Thymus (tissue), 11 donors: Measurements from ENCODE around the gene MEIOB. TPM values are rescaled to one million over a fixed set of nuclear protein-coding genes. Genes with fewer than 3 reads are reported as not detected.

Experiments used
- DNase-seq, 9 donors: peaks; one replicate each; pipeline ENCODE4 v3.0.0-alpha.2; 2013; ENCODE audit warnings: low spot score in 9 of 9, low read depth in 6 of 9, missing footprints in 1 of 9
- H3K27ac ChIP-seq, 2 donors: one replicate each; pipeline ENCODE4 v1.5.1; 2013; ENCODE audit warnings: control low read depth in 1 of 2, low read depth in 1 of 2, low read length in 1 of 2, mild to moderate bottlenecking in 1 of 2, moderate library complexity in 1 of 2
- H3K27me3 ChIP-seq, 2 donors: one replicate each; pipeline ENCODE4 v1.5.1; 2013; ENCODE audit warnings: low read length in 1 of 2; ENCODE audit not compliant: control insufficient read depth in 2 of 2, insufficient read depth in 1 of 2
- H3K36me3 ChIP-seq, 2 donors: one replicate each; pipeline ENCODE4 v1.5.1; 2013; ENCODE audit warnings: low read length in 1 of 2, mild to moderate bottlenecking in 1 of 2, moderate library complexity in 1 of 2; ENCODE audit not compliant: control insufficient read depth in 2 of 2, insufficient read depth in 2 of 2
- H3K4me1 ChIP-seq, 2 donors: one replicate each; pipeline ENCODE4 v1.5.1; 2013; ENCODE audit warnings: low read length in 2 of 2; ENCODE audit not compliant: control insufficient read depth in 2 of 2, insufficient read depth in 2 of 2
- H3K4me3 ChIP-seq, 2 donors: one replicate each; pipeline ENCODE4 v1.5.1; 2013; ENCODE audit warnings: low read length in 2 of 2, control low read depth in 1 of 2, mild to moderate bottlenecking in 1 of 2
- H3K9me3 ChIP-seq, 2 donors: one replicate each; pipeline ENCODE4 v1.5.1; 2013; ENCODE audit warnings: low read length in 1 of 2, mild to moderate bottlenecking in 1 of 2; ENCODE audit not compliant: control insufficient read depth in 2 of 2, insufficient read depth in 1 of 2
- WGBS: extraction: QIAGEN DNeasy Blood & Tissue Kit; methylation state at CpG from one replicate; pipeline ENCODE4 v1.1.7; 2013; 5-methylcytosine and 5-hydroxymethylcytosine counted together
- polyA plus RNA-seq: library from polyadenylated mRNA; stranded (reverse); fragments of 200-250 nt; gene quantifications from one replicate; pipeline ENCODE4 v1.2.3, GENCODE V29; 2013
- total RNA-seq: library from RNA; stranded (reverse); fragments of 120-200 nt; gene quantifications from one replicate; pipeline ENCODE4 v1.2.4, GENCODE V29; 2013
- donor health status: healthy.

MEIOB gene
- total and polyA plus RNA-seq, 2 donors: 1.1 to 1.3 TPM

- no peak for DNase-seq
- Histone ChIP-seq H3K4me3 (no peak overlapping the region), H3K9me3 (peaks cover 1 to 15% of the 10 kb centered on the region in 2 donors), H3K4me1 (peaks cover 0 to 3% of the 10 kb centered on the region in 2 donors), H3K36me3 (peaks cover 15 to 32% of the 10 kb centered on the region in 2 donors), H3K27me3 (no peaks in the 10 kb centered on the region), H3K27ac (no peak overlapping the region)
- WGBS: 86% methylated on average over 18 of the region's 18 CpGs
These were observed 77.6 kb downstream of the MEIOB start for GRCh38 chr16:1794221-1794871.

- 88% methylated on average over 28 of the region's 28 CpGs for WGBS
- peaks cover 22 to 38% of the 10 kb centered on the region in 2 donors for H3K36me3 ChIP-seq
- no peak within 1 kb of the TSS for H3K4me3 ChIP-seq
- H3K9me3 ChIP-seq: peaks cover 1 to 13% of the 10 kb centered on the region in 2 donors
- H3K4me1 ChIP-seq: peaks cover 0 to 3% of the 10 kb centered on the region in 2 donors
- H3K27me3 ChIP-seq: no peaks in the 10 kb centered on the region
- DNase-seq: no peak
- H3K27ac ChIP-seq: no peak within 1 kb of the TSS
These were observed 78.3 kb downstream of the MEIOB start, which contains the start of gene IGFALS for GRCh38 chr16:1793578-1794220. TSS of gene IGFALS (minus strand) at chr16:1793705. CDS start at chr16:1793652, 53 bp downstream.

GRCh38 chr16:1792836-1793577, 79.0 kb downstream of the MEIOB start:
- Histone ChIP-seq H3K27ac (no peak overlapping the region), H3K27me3 (no peaks in the 10 kb centered on the region), H3K4me1 (peaks cover 0 to 3% of the 10 kb centered on the region in 2 donors), H3K36me3 (peaks cover 28 to 45% of the 10 kb centered on the region in 2 donors), H3K4me3 (no peak overlapping the region), H3K9me3 (peaks cover 0 to 6% of the 10 kb centered on the region in 2 donors)
- WGBS: 94% methylated on average over 33 of the region's 33 CpGs
- no peak for DNase-seq

GRCh38 chr16:1791943-1792812, 79.8 kb downstream of the MEIOB start:
- Histone ChIP-seq H3K27me3 (no peaks in the 10 kb centered on the region), H3K4me3 (no peak overlapping the region), H3K27ac (no peak overlapping the region), H3K36me3 (peaks cover 36 to 53% of the 10 kb centered on the region in 2 donors), H3K4me1 (peaks cover 0 to 3% of the 10 kb centered on the region in 2 donors), H3K9me3 (peaks cover 0 to 4% of the 10 kb centered on the region in 2 donors)
- WGBS: 96% methylated on average over 59 of the region's 59 CpGs
- DNase-seq: no peak

- H3K36me3 ChIP-seq: peaks cover 43 to 61% of the 10 kb centered on the region in 2 donors
- H3K27ac ChIP-seq: no peak overlapping the region
- no peaks in the 10 kb centered on the region for H3K27me3 ChIP-seq
- H3K9me3 ChIP-seq: peaks cover 0 to 4% of the 10 kb centered on the region in 2 donors
- H3K4me1 ChIP-seq: peaks cover 0 to 3% of the 10 kb centered on the region in 2 donors
- WGBS: 97% methylated on average over 53 of the region's 53 CpGs
- no peak overlapping the region for H3K4me3 ChIP-seq
- DNase-seq: no peak
These were observed 80.6 kb downstream of the MEIOB start for GRCh38 chr16:1791256-1791942.

GRCh38 chr16:1790611-1791255, 81.2 kb downstream of the MEIOB start:
- Histone ChIP-seq H3K36me3 (peaks cover 43 to 66% of the 10 kb centered on the region in 2 donors), H3K27ac (no peak overlapping the region)
- no peak for DNase-seq

GRCh38 chr16:1790261-1790610, 81.7 kb downstream of the MEIOB start:
- Histone ChIP-seq H3K27me3 (no peaks in the 10 kb centered on the region), H3K4me3 (no peak overlapping the region), H3K36me3 (peaks cover 45 to 71% of the 10 kb centered on the region in 2 donors), H3K9me3 (peaks cover 1 to 4% of the 10 kb centered on the region in 2 donors), H3K27ac (no peak overlapping the region), H3K4me1 (peaks cover 0 to 3% of the 10 kb centered on the region in 2 donors)
- 98% methylated on average over 15 of the region's 15 CpGs for WGBS
- DNase-seq: no peak

More at GRCh38 chr16:1790611-1791255, 81.2 kb downstream of the MEIOB start:
- H3K27me3 ChIP-seq: no peaks in the 10 kb centered on the region
- H3K9me3 ChIP-seq: peaks cover 1 to 4% of the 10 kb centered on the region in 2 donors
- H3K4me1 ChIP-seq: peaks cover 0 to 3% of the 10 kb centered on the region in 2 donors
- 98% methylated on average over 44 of the region's 44 CpGs for WGBS
- no peak overlapping the region for H3K4me3 ChIP-seq

GRCh38 chr16:1789643-1790045, 82.3 kb downstream of the MEIOB start:
- peaks cover 1 to 4% of the 10 kb centered on the region in 2 donors for H3K9me3 ChIP-seq
- peaks cover 48 to 72% of the 10 kb centered on the region in 2 donors for H3K36me3 ChIP-seq
- H3K27me3 ChIP-seq: no peaks in the 10 kb centered on the region
- no peak overlapping the region for H3K27ac ChIP-seq
- 95% methylated on average over 25 of the region's 25 CpGs for WGBS
- H3K4me3 ChIP-seq: no peak overlapping the region
- peaks cover 0 to 3% of the 10 kb centered on the region in 2 donors for H3K4me1 ChIP-seq
- no peak for DNase-seq
